ENCODE results near the gene PLCL1.

DNA sequence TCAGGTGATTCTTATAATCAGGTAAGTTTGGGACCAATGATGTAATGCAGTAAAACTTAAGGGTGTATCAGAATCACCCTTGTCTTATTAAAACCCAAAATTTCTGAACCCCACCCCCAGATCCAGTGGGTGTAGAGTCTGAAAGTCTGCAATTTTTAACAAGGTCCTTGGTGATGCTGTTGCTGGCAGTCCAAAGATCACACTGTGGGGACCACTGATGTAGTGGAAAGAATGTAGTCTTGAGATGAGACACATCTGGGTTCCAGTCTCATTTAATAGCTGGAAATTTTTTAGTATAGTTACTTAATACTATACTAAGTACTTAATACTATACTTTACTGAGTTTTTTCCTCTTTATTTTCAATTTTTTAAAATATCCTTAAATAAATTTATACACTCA, 258.4 kb downstream of the PLCL1 start:
- TF ChIP-seq, protein P1, sequence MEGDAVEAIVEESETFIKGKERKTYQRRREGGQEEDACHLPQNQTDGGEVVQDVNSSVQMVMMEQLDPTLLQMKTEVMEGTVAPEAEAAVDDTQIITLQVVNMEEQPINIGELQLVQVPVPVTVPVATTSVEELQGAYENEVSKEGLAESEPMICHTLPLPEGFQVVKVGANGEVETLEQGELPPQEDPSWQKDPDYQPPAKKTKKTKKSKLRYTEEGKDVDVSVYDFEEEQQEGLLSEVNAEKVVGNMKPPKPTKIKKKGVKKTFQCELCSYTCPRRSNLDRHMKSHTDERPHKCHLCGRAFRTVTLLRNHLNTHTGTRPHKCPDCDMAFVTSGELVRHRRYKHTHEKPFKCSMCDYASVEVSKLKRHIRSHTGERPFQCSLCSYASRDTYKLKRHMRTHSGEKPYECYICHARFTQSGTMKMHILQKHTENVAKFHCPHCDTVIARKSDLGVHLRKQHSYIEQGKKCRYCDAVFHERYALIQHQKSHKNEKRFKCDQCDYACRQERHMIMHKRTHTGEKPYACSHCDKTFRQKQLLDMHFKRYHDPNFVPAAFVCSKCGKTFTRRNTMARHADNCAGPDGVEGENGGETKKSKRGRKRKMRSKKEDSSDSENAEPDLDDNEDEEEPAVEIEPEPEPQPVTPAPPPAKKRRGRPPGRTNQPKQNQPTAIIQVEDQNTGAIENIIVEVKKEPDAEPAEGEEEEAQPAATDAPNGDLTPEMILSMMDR (IDR thresholded peaks at IDR 0.05; ENCODE audit: low read length): no peak
- TF ChIP-seq EZH2 (optimal IDR thresholded peaks at IDR 0.05; ENCODE audit: low read depth, low read length): no peak
